ENCODE measurements around the gene CLBA1.
"Not testable (repeated sequence)": the region's sequence is repeated elsewhere in the genome, so short reads cannot be mapped to it uniquely, and the experiment has no call there.

Gene CLBA1

GRCh38 chr14:104947881-104948735, 37.5 kb upstream of the CLBA1 start:
- DNase-seq = not testable (repeated sequence)

GRCh38 chr14:104948736-104949031, 36.9 kb upstream of the CLBA1 start:
- no peak for DNase-seq

GRCh38 chr14:104949406-104949955, 36.1 kb upstream of the CLBA1 start:
- DNase-seq = not testable (repeated sequence)

GRCh38 chr14:104950021-104950420, 35.6 kb upstream of the CLBA1 start:
- DNase-seq = no peak

- DNase-seq = not testable (repeated sequence)
These were observed 34.9 kb upstream of the CLBA1 start for GRCh38 chr14:104950701-104951100.

GRCh38 chr14:104951863-104952657, 33.5 kb upstream of the CLBA1 start:
- not testable (repeated sequence) for DNase-seq

GRCh38 chr14:104953097-104953496, 32.5 kb upstream of the CLBA1 start:
- no peak for DNase-seq

GRCh38 chr14:104953896-104954656, 31.5 kb upstream of the CLBA1 start:
- DNase-seq = no peak

GRCh38 chr14:104954746-104955395, 30.7 kb upstream of the CLBA1 start:
- no peak for DNase-seq

- DNase-seq = no peak
These were observed 30.2 kb upstream of the CLBA1 start for GRCh38 chr14:104955396-104955770.

GRCh38 chr14:104956290-104956890, 29.2 kb upstream of the CLBA1 start:
- no peak for DNase-seq

GRCh38 chr14:104957146-104958113, 28.2 kb upstream of the CLBA1 start:
- no peak for DNase-seq

GRCh38 chr14:104964546-104964945, 21.0 kb upstream of the CLBA1 start:
- DNase-seq = no peak

GRCh38 chr14:104965561-104966231, 19.9 kb upstream of the CLBA1 start:
- no peak for DNase-seq

GRCh38 chr14:104966261-104966865, 19.2 kb upstream of the CLBA1 start:
- no peak for DNase-seq

- DNase-seq = no peak
These were observed 18.6 kb upstream of the CLBA1 start for GRCh38 chr14:104966981-104967385.

GRCh38 chr14:104967386-104968152, 18.0 kb upstream of the CLBA1 start:
- peak; percentile 45 for DNase-seq

GRCh38 chr14:104968153-104968527, 17.4 kb upstream of the CLBA1 start:
- DNase-seq = peak; percentile 45
